ENCODE results near the gene SLC25A19. TPM values are rescaled to one million over a fixed set of nuclear protein-coding genes. Genes with fewer than 3 reads are reported as not detected.

The SLC25A19 gene
- total and polyA plus RNA-seq, 2 of the 8 experiments (the other 6 are each of a cell fraction or from before 2014, with no cell fraction given), result 28.6 to 32.6 TPM

DNA sequence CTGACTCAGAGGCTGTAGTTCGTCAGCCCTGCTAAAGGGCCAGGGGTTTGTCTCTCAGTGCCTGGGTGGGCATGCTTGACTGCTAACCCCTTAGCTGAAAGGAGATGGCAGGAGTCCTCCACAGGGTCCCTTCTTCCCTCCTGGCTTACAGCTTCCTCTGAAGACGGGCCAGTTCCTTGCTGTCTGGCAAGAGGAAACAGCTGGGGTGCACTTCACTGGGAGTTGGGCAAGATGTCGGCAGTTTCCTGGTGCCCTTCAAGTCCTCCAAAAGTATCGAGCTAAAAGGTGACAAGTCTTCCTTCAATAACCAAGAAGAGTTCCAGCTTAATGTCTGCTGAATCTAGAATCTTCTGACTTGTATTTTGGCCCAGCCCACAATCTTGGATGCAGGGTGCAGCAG, 60.4 kb downstream of the SLC25A19 start:
- Histone ChIP-seq H3K18ac (ENCODE audit: extremely low read depth, low read length) (no peak overlapping the region), H3K14ac (ENCODE audit: insufficient read length) (no peak overlapping the region), H3K9ac (replicated peaks in 1 of 4; ENCODE audit: extremely low read depth in 1 of 4, low read depth in 3 of 4, low read length in 3 of 4) (no peak overlapping the region), H2BK5ac (ENCODE audit: low read depth, low read length) (no peak overlapping the region), H2BK120ac (replicated peaks; ENCODE audit: low read depth, low read length) (no peak overlapping the region), H4K5ac (ENCODE audit: insufficient read length, low read depth, low read length) (no peak overlapping the region), H3K4me2 (ENCODE audit: insufficient read depth in 1 of 2, low read depth in 2 of 2, low read length in 2 of 2) (no peak overlapping the region), H4K8ac (ENCODE audit: extremely low read depth, insufficient read depth, low read length) (no peak overlapping the region), H3K36me3 (ENCODE audit: control insufficient read depth in 2 of 4, insufficient read depth in 4 of 4, low read length in 3 of 4) (peaks cover 16 to 75% (median 61%) of the 10 kb centered on the region in 4 experiments), H3K27ac (ENCODE audit: low read depth, low read length) (no peak overlapping the region; the same call in 1 of the 2 replicates), H3K79me2 (ENCODE audit: control insufficient read depth in 1 of 2, insufficient read depth in 2 of 2, low read length in 2 of 2) (no peaks in the 10 kb centered on the region), H3K9me3 (ENCODE audit: insufficient read depth in 2 of 2, low read depth in 1 of 2, low read length in 1 of 2) (no peaks in the 10 kb centered on the region), H3K56ac (replicated peaks; ENCODE audit: insufficient read length, low read depth, low read length) (no peak overlapping the region), H3K23me2 (ENCODE audit: low read depth, low read length) (no peaks in the 10 kb centered on the region), H4K20me1 (replicated peaks in 1 of 2; ENCODE audit: control insufficient read depth in 1 of 2, insufficient read depth in 2 of 2, low read length in 2 of 2) (peaks cover 0 to 12% of the 10 kb centered on the region in 2 experiments), H3K4me3 (ENCODE audit: extremely low read depth in 1 of 4, insufficient read depth in 2 of 4, low read depth in 3 of 4, low read length in 4 of 4) (no peak overlapping the region), H3K27me3 (replicated peaks in 1 of 4; ENCODE audit: control insufficient read depth in 3 of 4, extremely low read depth in 1 of 4, insufficient read depth in 3 of 4, low read length in 3 of 4) (no peaks in the 10 kb centered on the region), H2BK20ac (ENCODE audit: low read length) (no peak overlapping the region), H3K79me1 (ENCODE audit: low read depth, low read length) (no peaks in the 10 kb centered on the region), H3K23ac (ENCODE audit: insufficient read length) (no peak overlapping the region), H2BK12ac (ENCODE audit: low read depth, low read length) (no peak overlapping the region), H2AFZ (ENCODE audit: low read length) (no peak overlapping the region), H2BK15ac (ENCODE audit: low read length) (no peak overlapping the region), H2AK5ac (ENCODE audit: low read depth, low read length) (no peak overlapping the region), H3K4me1 (replicated peaks in 1 of 4; ENCODE audit: control insufficient read depth in 3 of 4, insufficient read depth in 4 of 4, low read length in 3 of 4) (no peaks in the 10 kb centered on the region), H3K4ac (replicated peaks; ENCODE audit: insufficient read length, low read depth, low read length) (no peak overlapping the region), H4K91ac (replicated peaks; ENCODE audit: insufficient read length, low read length) (no peak overlapping the region)
- no peak for TF ChIP-seq KDM1A (IDR thresholded peaks at IDR 0.05; ENCODE audit: borderline replicate concordance, low read length)
- no peak for TF ChIP-seq SP1 (IDR thresholded peaks at IDR 0.05; ENCODE audit: low read depth, low read length)
- TF ChIP-seq, protein P1, sequence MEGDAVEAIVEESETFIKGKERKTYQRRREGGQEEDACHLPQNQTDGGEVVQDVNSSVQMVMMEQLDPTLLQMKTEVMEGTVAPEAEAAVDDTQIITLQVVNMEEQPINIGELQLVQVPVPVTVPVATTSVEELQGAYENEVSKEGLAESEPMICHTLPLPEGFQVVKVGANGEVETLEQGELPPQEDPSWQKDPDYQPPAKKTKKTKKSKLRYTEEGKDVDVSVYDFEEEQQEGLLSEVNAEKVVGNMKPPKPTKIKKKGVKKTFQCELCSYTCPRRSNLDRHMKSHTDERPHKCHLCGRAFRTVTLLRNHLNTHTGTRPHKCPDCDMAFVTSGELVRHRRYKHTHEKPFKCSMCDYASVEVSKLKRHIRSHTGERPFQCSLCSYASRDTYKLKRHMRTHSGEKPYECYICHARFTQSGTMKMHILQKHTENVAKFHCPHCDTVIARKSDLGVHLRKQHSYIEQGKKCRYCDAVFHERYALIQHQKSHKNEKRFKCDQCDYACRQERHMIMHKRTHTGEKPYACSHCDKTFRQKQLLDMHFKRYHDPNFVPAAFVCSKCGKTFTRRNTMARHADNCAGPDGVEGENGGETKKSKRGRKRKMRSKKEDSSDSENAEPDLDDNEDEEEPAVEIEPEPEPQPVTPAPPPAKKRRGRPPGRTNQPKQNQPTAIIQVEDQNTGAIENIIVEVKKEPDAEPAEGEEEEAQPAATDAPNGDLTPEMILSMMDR (IDR thresholded peaks at IDR 0.05; ENCODE audit: control extremely low read depth in 1 of 3, insufficient read depth in 1 of 3, low read depth in 1 of 3, low read length in 3 of 3), result no peak
- no peak for TF ChIP-seq HDAC6 (IDR thresholded peaks at IDR 0.05; ENCODE audit: low read depth, low read length)
- TF ChIP-seq RNF2 (IDR thresholded peaks at IDR 0.05; ENCODE audit: borderline replicate concordance, low read depth, low read length, missing control alignments, poor library complexity, severe bottlenecking), result no peak
- no peak for TF ChIP-seq EP300 (IDR thresholded peaks at IDR 0.05; ENCODE audit: borderline replicate concordance in 1 of 2, low read depth in 2 of 2, low read length in 2 of 2)
- TF ChIP-seq CHD1 (IDR thresholded peaks at IDR 0.05; ENCODE audit: low read depth, low read length), result no peak
- 87% methylated on average over 4 of the region's 4 CpGs; no CpG with 5 or more reads in 1 of the 2 experiments for WGBS, 2 experiments (ENCODE audit: extremely low coverage in 1 of 2, insufficient coverage in 1 of 2, insufficient read length in 1 of 2, insufficient replicate concordance in 2 of 2, low coverage in 1 of 2, low lambda C conversion rate in 2 of 2, missing lambda C conversion rate in 1 of 2)
- ChIA-PET CTCF (ENCODE audit: partially characterized antibody) (interaction anchor here (1.1 to 6.9 kb wide), 7 partner anchors 9 to 264 kb away, joined by 3 to 84 read pairs (median 3); partner anchors contain the start of gene MIF4GD), POLR2A (ENCODE audit: partially characterized antibody) (interaction anchor here (0.6 to 2.4 kb wide), 11 partner anchors 9 to 121 kb away, joined by 3 to 17 read pairs (median 5); partner anchors contain the start of genes GGA3, JPT1 and NUP85)
- DNase-seq (ENCODE audit: low read depth in 1 of 2, low spot score in 2 of 2) (no peak), FAIRE-seq (no peak)
